Measurements from ENCODE around the gene ASPSCR1.
A peak's percentile ranks its signal among the peaks of the same experiment; 100 is the strongest.
"Not testable (repeated sequence)": the region's sequence is repeated elsewhere in the genome, so short reads cannot be mapped to it uniquely, and the experiment has no call there.

Gene ASPSCR1

DNA sequence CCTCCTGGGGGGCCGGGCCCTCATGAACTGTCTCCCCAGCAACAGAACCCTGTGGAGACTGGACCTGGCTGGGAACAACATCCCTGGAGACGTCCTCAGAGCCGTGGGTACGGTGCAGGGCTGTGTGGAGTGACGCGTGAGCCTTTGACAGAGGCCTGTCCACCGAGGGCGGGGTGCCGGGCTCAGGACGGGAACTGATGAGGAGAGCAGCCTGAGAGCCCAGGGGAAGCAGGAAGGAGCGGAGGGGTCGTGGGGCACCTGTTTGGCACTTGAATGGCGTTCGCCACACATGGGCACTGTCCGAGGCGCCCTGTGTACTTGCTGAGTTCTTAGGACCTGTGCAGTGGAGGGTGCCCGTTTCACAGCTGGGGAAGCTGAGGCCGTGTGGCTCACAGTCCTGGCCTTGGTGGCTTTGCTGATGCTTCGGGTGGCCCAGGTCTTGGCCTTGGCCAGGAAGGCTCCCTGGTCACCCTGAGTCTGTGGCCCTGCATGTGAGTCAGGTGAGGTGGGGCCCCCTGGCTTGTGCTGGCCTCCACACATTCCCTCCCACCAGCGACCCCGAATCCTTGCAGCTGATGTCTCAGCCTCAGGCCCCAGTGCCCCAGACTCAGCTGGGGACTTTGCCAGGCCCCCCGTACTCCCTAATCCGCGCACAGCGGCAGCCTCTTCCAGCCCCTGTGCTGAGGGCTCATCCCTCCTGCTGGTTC is 48.1 kb downstream of the ASPSCR1 start:
- no peak for DNase-seq

DNA sequence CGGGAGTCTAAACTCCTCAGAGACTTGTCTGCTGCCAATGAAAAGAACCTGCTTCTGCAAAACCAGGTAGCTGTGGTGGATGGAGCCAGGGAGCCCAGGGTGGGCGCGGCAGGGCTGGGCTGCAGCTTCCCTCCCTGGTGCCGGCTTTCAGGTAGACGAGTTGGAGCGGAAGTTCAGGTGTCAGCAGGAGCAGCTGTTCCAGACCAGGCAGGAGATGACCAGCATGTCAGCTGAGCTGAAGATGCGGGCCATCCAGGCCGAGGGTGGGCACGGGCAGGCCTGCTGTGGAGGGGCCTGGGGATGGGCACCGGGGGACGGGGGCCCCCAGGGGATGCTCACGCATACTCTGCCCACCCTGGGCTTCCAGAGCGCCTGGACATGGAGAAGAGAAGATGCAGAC is 50.8 kb downstream of the ASPSCR1 start:
- DNase-seq, result no peak

DNA sequence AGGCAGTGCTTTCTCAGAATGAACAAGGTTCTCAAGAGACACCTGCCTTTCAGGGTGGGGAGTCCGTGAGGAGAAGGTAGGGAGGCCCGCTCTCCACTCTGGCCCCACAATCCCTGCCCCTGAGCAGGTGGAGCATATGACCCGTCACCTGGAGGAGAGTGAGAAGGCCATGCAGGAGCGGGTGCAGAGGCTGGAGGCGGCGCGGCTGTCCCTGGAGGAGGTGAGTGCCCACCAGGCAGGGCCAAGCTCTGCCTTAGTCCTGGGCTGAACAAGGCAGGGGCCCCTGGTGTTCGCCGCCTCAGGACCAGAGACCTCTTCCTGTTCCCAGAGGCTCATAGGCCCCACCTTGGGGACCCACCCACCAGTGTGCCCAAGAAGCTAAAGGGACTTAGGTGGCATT is 51.5 kb downstream of the ASPSCR1 start:
- DNase-seq, result no peak

DNA sequence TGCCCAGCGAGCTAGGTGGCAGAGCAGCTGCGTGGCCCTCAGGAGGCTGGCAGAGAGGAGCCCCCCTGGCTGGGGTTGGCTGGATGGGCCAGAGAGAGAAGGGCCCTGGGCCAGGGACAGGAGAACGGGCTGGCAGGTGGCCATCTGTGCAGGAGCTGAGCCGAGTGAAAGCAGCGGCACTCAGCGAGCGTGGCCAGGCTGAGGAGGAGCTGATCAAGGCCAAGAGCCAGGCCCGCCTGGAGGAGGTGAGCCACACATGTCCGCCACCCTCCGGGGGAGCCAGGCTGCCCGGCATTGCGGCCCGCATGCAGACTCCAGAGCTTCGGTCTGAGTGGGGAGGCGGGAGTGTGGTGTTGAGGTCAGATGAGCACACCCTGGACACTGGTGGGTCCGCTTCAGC is 52.0 kb downstream of the ASPSCR1 start:
- no peak for DNase-seq

DNA sequence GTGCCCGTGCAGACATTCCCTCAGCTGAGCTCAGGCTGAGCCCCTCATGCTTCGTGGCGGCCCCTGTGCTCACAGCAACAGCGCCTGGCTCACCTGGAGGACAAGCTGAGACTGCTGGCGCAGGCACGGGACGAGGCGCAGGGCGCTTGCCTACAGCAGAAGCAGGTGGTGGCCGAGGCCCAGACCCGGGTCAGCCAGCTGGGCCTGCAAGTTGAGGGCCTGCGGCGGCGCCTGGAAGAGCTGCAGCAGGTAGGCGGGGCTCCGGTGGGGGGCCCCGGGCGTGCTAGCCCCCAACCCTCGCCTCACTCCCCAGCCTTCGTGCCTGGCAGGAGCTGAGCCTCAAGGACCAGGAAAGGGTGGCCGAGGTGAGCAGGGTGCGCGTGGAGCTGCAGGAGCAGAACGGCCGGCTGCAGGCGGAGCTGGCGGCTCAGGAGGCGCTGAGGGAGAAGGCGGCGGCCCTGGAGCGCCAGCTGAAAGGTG is 52.6 kb downstream of the ASPSCR1 start:
- no peak for DNase-seq

DNA sequence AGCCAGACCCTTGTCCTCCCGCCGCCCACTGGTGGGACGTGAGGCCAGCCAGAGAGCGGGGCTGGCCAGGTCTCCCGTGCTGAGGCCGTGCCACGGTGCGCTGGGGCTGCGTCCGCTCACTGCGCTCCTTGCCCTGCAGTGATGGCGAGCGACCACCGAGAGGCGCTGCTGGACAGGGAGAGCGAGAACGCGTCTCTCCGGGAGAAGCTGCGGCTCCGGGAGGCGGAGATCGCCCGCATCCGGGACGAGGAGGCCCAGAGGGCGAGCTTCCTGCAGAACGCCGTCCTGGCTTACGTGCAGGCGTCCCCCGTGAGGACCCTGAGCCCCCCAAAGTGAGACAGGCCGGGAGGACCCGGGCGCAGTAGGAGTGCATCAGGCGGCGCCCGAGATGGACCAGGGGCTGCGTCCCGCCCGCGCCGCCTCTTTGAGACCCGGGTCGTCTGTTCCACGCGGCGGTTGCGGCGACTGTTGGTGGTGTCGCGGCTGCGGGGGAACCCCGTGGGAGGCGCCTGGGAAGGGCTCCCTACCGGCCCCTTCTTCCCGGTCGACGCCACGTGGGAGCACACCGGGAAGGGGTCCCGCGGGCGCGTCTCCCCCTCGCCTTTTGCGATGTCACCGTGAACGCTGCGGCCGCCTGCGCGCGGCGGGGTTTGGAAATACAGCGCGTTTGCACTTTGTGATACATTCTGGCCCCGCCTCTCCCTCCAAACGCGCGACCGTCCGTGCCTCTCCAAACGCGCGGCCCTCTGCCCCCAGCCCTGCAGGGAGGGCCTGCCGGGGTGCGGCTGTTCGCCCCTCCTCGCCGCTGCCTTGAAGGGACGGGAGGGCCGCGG is 53.3 kb downstream of the ASPSCR1 start:
- peak; percentile 69 to 92 for DNase-seq

DNA sequence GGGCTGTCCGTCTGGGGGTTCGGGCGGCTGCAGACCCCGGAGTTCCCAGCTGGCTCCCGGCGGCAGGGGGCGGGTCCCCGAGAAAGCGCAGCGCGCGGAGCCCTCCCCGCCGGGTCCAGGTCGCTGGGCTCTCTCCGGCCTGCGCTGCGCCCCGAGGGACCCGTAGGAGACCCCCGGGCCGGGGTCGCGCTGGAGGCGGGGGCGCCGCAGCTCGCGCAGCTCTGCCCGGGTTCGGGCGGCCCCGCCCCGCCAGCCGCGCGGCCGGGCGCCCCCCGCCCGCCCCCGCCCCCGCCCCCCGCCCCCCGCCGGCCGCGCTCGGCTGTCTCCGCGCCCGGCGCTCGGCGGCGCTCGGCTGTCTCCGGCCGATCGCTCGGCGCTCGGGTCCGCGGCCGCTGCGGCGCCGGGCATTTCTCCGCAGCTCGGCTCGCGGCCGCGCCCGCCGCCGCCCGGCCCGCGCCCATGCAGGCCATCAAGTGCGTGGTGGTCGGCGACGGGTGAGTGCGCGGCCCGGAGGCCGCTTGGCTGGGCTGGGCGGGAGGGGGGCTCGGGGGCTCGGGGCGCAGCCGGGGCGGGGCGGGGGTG is 54.0 kb downstream of the ASPSCR1 start, which contains the start of gene RAC3:
Gene RAC3 (plus strand): TSS at position 376 of the 582 bp plus-strand sequence. CDS start 84 bp downstream, at position 460.
- DNase-seq, result peak in 1 of 2 experiments; percentile 79

DNA sequence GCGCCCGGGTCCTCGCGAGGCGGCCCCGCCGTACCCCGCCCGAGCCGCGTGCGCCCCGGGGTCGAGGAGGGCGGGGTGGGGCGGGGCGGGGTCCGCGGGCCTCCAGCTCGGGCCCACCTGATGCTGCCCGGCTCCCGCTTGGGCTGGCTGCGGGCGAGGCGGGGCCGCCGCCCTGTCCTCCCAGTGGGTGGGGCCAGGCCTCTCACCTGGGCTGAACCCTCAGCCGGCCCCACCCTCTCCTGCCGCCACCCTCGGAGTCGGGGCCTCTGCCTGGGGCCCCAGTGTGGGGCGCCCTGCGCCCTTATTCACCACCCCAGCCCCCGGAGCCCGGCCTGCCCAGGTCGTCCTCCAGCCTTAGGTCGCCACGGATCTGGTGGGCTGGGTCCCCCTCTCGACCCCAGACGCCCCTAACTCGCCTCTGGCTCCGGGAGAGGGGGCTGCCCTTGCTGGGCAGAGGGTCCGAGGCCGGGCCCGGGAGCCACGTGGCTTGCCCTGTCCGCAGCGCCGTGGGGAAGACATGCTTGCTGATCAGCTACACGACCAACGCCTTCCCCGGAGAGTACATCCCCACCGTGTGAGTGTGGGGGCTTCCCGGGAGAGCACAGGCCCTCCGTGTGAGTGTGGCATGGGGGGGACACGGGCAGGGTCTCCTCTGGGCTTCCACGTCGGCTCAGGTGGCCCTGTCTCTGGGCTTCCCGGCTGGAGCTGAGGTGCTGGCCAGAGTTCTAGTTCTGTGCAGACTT is 54.6 kb downstream of the ASPSCR1 start:
- DNase-seq, result peak; percentile 22 to 86

DNA sequence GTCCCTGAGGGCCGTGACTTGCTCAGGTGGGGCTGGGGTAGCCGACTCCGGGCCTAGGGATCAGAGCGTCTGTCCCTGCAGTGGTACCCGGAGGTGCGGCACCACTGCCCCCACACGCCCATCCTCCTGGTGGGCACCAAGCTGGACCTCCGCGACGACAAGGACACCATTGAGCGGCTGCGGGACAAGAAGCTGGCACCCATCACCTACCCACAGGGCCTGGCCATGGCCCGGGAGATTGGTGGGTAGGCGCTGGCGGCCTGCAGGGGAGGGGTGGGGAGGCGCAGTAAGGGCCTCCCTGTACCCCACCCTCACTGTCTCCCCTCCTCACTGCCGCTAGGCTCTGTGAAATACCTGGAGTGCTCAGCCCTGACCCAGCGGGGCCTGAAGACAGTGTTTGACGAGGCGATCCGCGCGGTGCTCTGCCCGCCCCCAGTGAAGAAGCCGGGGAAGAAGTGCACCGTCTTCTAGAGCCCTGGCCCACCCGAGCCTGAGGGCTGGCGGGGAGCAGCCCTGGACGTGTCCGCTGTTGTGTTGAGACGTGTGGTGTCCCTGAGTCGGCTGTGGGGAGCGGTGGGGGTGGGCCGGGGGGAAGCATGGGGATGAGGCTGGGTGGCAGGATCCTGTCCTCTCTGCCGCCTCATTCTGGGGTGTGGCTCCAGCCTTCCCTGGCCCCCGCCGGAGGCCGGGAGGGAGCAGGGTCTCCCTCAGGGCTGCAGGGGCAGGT is 56.1 kb downstream of the ASPSCR1 start:
- no peak for DNase-seq

DNA sequence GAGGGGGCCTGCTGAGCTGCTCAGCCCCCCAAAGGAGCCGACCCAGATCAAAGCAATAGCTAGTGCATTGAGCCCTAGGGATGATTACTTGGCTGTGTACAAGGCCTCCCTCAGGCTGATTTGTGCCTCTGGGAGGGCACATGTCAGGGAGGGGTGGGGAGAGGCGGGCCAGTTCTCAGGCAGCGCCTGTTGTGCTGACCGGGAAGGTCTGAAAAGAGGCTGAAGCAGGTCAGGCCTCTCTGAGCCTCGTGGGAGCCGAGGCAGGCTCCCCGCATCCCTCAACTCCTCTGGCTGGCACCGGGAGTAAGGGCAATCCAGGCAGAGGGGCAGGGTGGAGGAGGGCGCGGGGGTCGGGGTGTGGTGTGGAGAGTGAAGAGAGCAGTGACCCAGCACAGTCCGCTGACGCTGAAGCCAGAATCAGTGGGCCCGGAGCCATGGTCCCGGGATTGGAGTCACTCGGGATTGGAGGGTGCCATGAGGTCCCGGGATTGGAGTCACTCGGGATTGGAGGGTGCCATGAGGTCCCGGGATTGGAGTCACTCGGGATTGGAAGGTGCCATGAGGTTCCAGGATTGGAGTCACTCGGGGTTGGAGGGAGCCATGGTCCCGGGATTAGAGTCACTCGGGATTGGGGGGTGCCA is 57.1 kb downstream of the ASPSCR1 start:
- no peak for DNase-seq

DNA sequence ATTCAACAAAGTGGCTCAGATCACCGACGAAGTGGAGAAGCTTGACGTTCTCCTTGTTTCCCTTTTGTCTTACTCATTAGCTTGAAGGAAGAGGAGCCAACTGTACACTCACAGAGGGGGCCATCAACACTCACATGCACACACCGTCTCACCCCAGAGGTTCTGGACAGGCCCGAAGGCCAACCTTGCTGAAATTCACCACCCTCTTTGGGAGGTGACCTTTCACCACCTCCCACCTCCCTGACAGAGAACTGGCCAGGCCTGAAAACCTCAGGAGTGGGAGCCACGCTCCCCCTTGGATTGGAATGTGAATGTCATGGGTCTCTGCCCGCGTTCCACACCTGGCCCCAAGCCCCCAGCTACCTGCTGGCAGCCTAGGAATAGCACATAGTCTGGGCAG is 58.1 kb downstream of the ASPSCR1 start:
- DNase-seq, result no peak

DNA sequence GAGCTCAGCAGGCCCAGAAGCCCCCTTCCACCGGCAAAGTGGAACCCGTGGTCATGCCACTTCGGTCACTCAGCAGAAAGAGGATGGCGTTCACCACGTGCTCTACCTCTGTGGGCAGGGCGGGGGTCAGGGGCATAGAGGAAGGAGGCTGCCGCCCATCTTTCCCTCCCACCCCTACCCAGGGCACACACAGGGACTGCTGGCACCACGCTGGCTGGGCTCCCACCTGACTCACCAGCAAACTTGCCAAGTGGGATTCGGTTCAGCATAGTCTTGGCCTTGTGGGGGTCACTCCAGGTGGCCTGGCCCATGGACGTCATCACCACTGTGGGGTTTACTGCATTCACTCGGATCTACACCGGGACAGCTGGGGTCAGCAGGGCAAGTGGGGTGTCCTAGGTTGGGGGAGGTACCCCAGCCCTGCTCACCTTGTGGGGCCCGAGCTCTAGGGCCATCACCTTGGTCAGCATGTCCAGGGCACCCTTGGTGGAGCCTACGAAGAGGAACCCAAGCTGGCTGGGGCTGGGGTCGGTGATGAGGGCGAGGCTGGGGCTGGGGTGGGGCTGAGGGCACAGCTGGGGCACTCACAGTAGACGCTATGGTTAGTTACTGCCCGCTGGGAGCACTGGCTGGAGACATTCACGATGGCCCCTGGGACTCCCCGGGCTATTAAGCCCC is 58.7 kb downstream of the ASPSCR1 start:
- no peak for DNase-seq

DNA sequence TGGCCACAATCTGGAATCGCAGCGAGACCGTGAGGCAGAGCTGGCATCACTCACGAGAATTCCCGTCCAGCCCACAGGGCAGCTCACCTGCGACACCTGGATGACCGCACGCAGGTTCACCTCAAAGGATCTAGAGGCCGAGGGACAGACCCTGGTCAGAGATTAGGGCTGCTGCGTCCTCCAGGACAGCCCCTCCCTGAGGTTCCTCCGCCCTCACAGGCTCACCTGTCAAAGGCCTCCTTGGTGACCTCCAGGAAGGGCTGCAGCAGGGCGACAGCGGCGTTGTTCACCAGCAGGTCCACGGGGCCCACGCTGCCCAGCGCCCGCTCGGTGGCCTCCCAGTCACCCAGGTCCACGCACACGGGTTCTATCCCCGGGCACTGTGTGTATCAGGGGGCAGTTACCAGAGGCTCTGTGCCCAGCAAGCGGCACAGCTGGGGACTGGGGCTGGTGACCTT is 59.2 kb downstream of the ASPSCR1 start:
- DNase-seq, result no peak

DNA sequence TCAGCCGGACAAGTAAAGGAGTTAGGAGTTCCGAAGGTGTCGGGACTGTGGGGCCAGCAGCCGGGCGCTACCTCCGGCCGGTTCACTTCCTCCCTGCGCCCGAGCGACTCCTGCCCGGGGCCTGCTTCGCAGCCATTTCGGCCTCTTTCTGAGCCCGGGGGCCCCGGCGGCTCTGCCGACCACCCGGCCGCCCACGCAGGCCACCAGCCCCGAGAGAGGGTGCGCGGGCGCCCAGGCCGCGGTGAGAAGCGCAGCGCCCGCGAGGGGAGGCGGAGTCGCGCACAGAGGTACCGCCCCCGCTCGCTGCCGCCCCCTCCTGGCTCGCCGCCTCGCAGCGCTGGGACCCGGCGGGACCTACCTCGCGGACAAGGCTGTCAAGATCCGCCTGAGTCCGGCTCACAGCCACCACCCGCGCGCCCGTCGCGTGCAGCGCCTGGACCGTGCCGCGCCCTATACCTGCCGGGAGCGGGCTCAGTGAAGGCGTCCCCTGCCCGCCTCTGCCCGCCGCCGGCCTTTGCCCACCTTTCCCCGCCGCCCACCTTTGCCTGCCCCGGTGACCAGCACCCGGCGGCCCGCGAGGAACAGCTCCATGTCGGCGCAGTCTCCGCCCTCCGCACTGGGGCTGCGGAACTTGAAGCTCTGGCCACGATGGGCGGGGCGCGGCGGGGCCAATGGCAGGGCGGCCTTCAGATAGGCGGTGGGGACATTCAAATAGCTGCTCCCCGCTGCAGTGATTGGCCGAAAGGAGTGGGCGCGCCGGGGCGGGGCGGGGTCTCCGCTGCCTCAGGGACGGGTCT is 59.9 kb downstream of the ASPSCR1 start, which contains the start of gene DCXR:
Gene DCXR (minus strand): TSS at position 606 of the 797 bp plus-strand sequence. CDS start 15 bp downstream, at position 591.
- DNase-seq, result peak; percentile 94 to 99

DNA sequence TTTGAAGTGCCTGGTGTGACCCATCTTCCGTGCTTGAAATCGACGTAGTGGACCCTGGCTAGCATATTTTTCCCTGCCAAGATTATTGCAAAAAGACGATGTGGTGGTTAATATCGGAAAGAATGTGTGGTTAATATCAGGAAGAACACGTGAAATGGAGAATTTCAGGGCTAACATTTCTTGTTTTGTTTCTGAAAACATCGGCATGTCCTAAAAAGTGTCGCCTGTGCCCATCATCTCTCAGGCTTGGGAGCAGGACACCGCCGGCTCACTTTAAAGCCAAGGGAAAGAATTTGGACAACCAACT is 60.4 kb downstream of the ASPSCR1 start:
- no peak for DNase-seq

DNA sequence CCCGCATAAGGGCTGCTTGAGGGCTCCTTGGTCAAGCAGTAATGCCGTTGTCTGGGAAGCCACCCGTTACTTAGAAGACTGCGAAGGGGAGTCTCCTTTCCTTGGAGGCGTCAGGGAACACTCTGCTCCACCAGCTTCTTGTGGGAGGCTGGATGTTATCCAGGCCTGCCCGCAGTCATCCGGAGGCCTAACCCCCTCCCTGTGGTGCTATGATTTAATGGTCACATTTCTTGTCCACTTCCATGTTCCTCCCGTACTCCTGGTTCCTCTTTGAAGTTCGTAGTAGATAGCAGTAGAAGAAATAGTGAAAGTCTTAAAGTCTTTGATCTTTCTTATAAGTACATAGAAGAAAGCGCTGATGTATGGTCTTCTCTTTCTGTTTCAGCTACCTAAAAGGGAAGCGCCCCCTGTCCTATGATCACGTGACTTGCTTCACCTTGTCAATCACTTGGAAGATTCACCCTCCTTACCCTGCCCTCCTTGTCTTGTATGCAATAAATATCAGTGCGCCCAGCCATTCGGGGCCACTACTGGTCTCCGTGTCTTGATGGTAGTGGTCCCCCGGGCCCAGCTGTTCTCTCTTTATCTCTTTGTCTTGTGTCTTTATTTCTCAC is 61.5 kb downstream of the ASPSCR1 start:
- not testable (repeated sequence) for DNase-seq

DNA sequence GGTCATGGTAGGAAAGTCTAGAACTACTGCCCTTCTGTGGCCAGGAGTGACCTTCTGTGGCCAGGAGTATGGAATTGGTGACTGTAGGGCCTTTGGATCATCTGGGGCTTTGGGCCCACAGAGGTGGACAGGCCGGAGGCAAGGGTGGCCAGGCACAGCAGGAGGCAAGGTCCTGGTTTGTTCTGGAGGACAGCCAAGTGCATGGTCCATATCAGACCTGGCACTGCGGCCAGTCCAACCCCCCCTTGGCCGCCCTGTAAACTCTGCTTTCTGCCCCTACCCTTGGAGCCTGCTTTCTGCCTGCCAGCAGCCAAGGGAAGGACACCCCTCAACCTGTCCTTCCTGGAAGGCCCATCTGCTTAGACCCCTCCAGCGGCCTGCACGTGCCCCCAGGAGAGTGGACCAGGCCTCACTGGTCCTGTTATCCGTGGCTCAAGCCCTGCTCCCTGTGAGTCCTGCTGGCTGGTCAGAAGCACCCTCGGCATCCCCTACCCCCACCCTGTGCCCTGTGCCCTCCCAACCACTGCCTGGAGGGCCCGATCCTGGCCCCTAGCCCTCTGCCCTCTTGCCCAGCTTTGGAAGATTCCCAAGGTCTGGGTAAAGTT is 62.4 kb downstream of the ASPSCR1 start:
- DNase-seq, result no peak

DNA sequence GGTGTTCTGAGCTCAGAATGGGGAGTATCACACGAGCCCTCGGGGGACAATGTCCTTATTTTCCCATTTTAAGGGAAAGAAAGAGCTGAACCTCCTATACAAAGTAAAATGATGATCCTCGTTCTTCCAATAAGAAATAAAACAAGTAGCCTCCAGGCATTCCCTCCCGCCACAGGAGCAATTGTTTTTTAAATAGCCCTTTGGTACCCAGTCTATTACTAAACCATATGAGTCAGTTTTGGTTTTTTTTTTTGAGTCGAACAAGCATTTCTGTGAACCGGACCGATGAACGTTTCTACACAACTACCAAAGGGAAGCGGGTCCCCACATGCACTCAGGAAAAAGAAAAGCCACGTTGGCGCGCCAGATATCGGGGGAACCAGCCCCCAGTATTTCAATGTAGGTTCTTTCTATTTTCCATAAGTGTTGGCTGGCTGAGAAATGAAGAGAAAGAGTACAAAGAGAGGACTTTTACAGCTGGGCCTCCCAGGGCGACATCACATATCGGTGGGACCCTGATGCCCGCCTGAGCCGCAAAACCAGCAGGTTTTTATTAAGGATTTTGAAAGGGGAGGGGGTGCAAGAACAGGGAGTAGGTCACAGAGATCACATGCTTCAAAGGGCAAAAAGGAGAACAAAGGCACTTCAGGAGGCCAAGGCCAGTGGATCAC is 63.9 kb downstream of the ASPSCR1 start:
- DNase-seq, result no peak

DNA sequence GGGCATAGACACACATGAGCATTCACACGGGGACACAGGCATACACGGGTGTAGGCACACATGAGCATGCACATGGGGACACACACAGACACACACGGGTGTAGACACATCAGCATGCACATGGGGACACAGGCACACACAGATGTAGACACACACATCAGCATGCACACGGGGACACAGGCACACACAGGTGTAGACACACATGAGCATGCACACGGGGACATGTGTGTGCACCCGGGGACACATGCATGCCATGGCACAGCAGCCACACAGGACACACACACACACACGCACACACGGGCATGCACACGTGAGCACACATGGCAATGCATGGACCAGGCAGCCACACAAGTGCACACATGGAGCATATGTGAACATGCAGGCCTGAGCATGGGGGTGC is 65.2 kb downstream of the ASPSCR1 start:
- no peak for DNase-seq

Measured in NCI-H526 (cell line).